HCT116 (cell line): ENCODE measurements around the gene HIP1R.

ENCODE experiments used
- CBX3 ChIP-seq: IDR thresholded peaks from 2 replicates; pipeline ENCODE4 v1.6.1; 2012; ENCODE audit warnings: low read depth
- CEBPB ChIP-seq: IDR thresholded peaks from 2 replicates; pipeline ENCODE4 v1.6.1; 2012; ENCODE audit warnings: low read depth
- CTCF ChIP-seq, 3 experiments: fragments of 200-600 bp in 1 of 3; sonication (generic) in 1 of 3; IDR thresholded peaks in 2 of 3; conservative IDR thresholded peaks in 1 of 3; 2 replicates each; pipeline ENCODE4 v1.5.1; 2012 to 2017; ENCODE audit warnings: low read depth in 2 of 3, low read length in 2 of 3, antibody characterized with exemption in 1 of 3, borderline replicate concordance in 1 of 3, control low read depth in 1 of 3, mild to moderate bottlenecking in 1 of 3, mixed read lengths in 1 of 3, mixed run types in 1 of 3, moderate library complexity in 1 of 3; ENCODE audit not compliant: insufficient read depth in 1 of 3
- EGR1 ChIP-seq: IDR thresholded peaks from 2 replicates; pipeline ENCODE4 v1.6.1; 2012; ENCODE audit warnings: low read depth
- EZH2 ChIP-seq: fragments of 200-600 bp; sonication (generic); IDR thresholded peaks from 2 replicates; pipeline ENCODE4 v1.6.1; 2017; ENCODE audit warnings: antibody characterized with exemption, mixed run types
- JUND ChIP-seq: IDR thresholded peaks from 2 replicates; pipeline ENCODE4 v1.6.1; 2012
- MAX ChIP-seq: IDR thresholded peaks from 2 replicates; pipeline ENCODE4 v1.6.1; 2012
- POLR2A ChIP-seq: IDR thresholded peaks from 2 replicates; pipeline ENCODE4 v1.7.0; 2011; ENCODE audit warnings: borderline replicate concordance; ENCODE audit not compliant: insufficient read depth, insufficient read length; ENCODE audit errors: extremely low read depth
- ZNF274 ChIP-seq: fragments of 200-500 bp; sonication (Bioruptor generic); IDR thresholded peaks from 2 replicates; pipeline ENCODE4 v1.6.1; 2014; ENCODE audit warnings: mild to moderate bottlenecking, low read depth, low read length, inconsistent platforms

DNA sequence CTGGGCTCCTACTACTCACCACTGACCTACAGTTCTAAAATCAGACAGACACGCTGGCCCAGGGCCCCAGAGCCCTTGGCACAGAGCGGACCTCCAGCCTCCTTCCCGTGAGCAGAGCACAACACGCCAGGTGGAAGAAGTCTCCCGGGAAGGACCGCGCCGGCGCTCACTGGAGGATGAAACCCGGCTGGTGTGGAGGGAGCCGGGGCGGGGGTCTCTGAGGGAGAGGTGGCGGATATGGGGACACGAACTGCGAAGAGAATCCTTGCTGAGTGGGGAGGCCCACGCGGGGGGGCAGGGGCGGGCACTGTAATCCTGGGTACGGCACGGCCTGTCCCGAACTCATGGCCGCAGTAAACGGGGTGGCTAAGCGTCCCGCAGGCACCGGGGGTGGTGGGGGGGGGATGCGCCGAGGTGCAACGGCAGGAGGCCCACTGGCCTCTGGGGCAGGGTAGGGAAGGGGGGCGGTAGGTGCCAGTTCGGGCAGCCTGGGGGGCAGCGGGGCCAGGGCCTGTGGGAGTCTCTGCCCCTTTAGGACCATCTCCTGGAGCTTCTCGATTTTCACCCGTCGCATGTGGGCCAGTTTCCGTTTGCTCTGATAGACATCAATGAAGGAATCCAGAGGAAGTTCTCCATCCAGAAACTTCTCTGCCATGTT, 31.8 kb downstream of the HIP1R start:
- TF ChIP-seq CTCF (IDR thresholded peaks at IDR 0.05 in 2 of 3, conservative IDR thresholded peaks at IDR 0.05 in 1 of 3; ENCODE audit: borderline replicate concordance in 1 of 3, insufficient read depth in 1 of 3, low read depth in 2 of 3, low read length in 2 of 3) (no peak), ZNF274 (no peak), CEBPB (no peak), CBX3 (no peak), EZH2 (no peak), MAX (no peak), JUND (no peak), POLR2A (no peak), EGR1 (no peak)
